ENCODE data around the gene RGS7BP. TPM values are rescaled to one million over a fixed set of nuclear protein-coding genes. Genes with fewer than 3 reads are reported as not detected.

RGS7BP gene
- total RNA-seq, 4 donors from 2014 or later: 0.06 to 1.7 (median 0.15) TPM

GRCh38 chr5:64634997-64635686 is 129.3 kb downstream of the RGS7BP start:
- no peak for DNase-seq

GRCh38 chr5:64637144-64637543 is 131.3 kb downstream of the RGS7BP start:
- H3K4me3 ChIP-seq: no peak overlapping the region
- DNase-seq: no peak
- no peaks in the 10 kb centered on the region for H3K36me3 ChIP-seq
- no peaks in the 10 kb centered on the region for H3K4me1 ChIP-seq
- H3K9me3 ChIP-seq: no peaks in the 10 kb centered on the region
- intact Hi-C loops (cut with DNase I): loop anchor here (5.0 kb wide), 1 partner anchor 145 kb away; no protein-coding TSS in a partner anchor
- 26 to 39% methylated on average over 7 to 9 of the region's 9 CpGs for WGBS, 2 donors
- H3K27ac ChIP-seq: no peak overlapping the region
- peaks cover 0 to 9% (median 0%) of the 10 kb centered on the region in 4 donors for H3K27me3 ChIP-seq
- TF ChIP-seq CTCF (IDR thresholded peaks at IDR 0.05) (no peak), POLR2A (IDR thresholded peaks at IDR 0.05) (no peak)

More at GRCh38 chr5:64634997-64635686, 129.3 kb downstream of the RGS7BP start:
- intact Hi-C loops (cut with DNase I): loop anchor here (5.0 kb wide), 1 partner anchor 147 kb away; no protein-coding TSS in a partner anchor
- no peak overlapping the region for H3K27ac ChIP-seq
- peak; percentile 49 to 87 (median 74) for TF ChIP-seq CTCF (IDR thresholded peaks at IDR 0.05)
- TF ChIP-seq POLR2A (IDR thresholded peaks at IDR 0.05): no peak
- peaks cover 0 to 9% (median 0%) of the 10 kb centered on the region in 4 donors for H3K27me3 ChIP-seq
- H3K4me1 ChIP-seq: no peaks in the 10 kb centered on the region
- H3K9me3 ChIP-seq: no peaks in the 10 kb centered on the region
- no peak overlapping the region for H3K4me3 ChIP-seq
- H3K36me3 ChIP-seq: no peaks in the 10 kb centered on the region
- 3% methylated on average over 1 of the region's 1 CpG for WGBS, 2 donors

GRCh38 chr5:64637837-64638443 is 132.1 kb downstream of the RGS7BP start:
- H3K27me3 ChIP-seq: peaks cover 0 to 9% (median 0%) of the 10 kb centered on the region in 4 donors
- H3K27ac ChIP-seq: no peak overlapping the region
- H3K36me3 ChIP-seq: no peaks in the 10 kb centered on the region
- whole genome bisulfite sequencing, 2 donors: 52 to 66% methylated on average over 5 to 8 of the region's 10 CpGs
- H3K4me1 ChIP-seq: no peaks in the 10 kb centered on the region
- intact Hi-C loops (cut with DNase I): loop anchor here (5.0 kb wide), 1 partner anchor 144 kb away; no protein-coding TSS in a partner anchor
- no peak for TF ChIP-seq CTCF (IDR thresholded peaks at IDR 0.05)
- no peak for TF ChIP-seq POLR2A (IDR thresholded peaks at IDR 0.05)
- no peak overlapping the region for H3K4me3 ChIP-seq
- no peak for DNase-seq
- no peaks in the 10 kb centered on the region for H3K9me3 ChIP-seq

- Histone ChIP-seq H3K27me3 (no peaks in the 10 kb centered on the region), H3K36me3 (no peaks in the 10 kb centered on the region), H3K9me3 (no peaks in the 10 kb centered on the region), H3K4me1 (no peaks in the 10 kb centered on the region), H3K4me3 (no peak overlapping the region), H3K27ac (no peak overlapping the region)
- intact Hi-C loops (cut with DNase I): no loop called here
- TF ChIP-seq CTCF (IDR thresholded peaks at IDR 0.05) (no peak), POLR2A (IDR thresholded peaks at IDR 0.05) (no peak)
- DNase-seq: no peak
Observed at GRCh38 chr5:64644831-64645230, 139.0 kb downstream of the RGS7BP start.

GRCh38 chr5:64646169-64646568 is 140.4 kb downstream of the RGS7BP start:
- WGBS, 2 donors: 54 to 60% methylated on average over 3 of the region's 3 CpGs
- Histone ChIP-seq H3K4me3 (no peak overlapping the region), H3K4me1 (no peaks in the 10 kb centered on the region), H3K27me3 (no peaks in the 10 kb centered on the region), H3K36me3 (no peaks in the 10 kb centered on the region), H3K27ac (no peak overlapping the region), H3K9me3 (no peaks in the 10 kb centered on the region)
- no peak for DNase-seq
- no peak for TF ChIP-seq CTCF (IDR thresholded peaks at IDR 0.05)
- TF ChIP-seq POLR2A (IDR thresholded peaks at IDR 0.05): no peak
- intact Hi-C loops (cut with DNase I): no loop called here
